GM19455 (cell line): ENCODE data around the gene NDEL1.

ENCODE experiments used
- ATAC-seq: cut with Tn5 transposase; IDR thresholded peaks from one replicate; pipeline ENCODE4 v1.9.1; 2021; ENCODE audit not compliant: unreplicated experiment

Gene NDEL1

DNA sequence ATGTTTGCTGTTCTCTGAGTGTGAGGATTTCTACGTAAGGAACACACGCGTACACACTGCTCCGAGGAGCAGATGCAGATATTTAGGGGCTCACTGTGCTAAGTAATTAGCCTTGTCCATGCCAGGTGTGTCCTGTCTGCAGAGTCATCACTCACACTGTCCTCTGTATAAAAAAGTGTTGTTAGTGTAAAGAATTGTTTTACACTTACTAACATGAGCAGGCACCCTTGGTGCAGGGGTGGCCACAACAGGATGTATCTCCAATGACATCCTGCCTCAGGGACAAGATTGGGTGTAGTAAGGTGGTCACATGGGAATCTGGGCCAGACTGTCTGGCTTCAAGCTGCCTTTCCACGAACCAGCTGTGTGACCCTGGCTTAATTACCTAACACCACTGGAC lies 63.9 kb downstream of the NDEL1 start:
- no peak for ATAC-seq

GRCh38 chr17:8500609-8501008 lies 64.9 kb downstream of the NDEL1 start:
- ATAC-seq: no peak

GRCh38 chr17:8502126-8502525 lies 66.4 kb downstream of the NDEL1 start:
- ATAC-seq: no peak

GRCh38 chr17:8503368-8503767 lies 67.7 kb downstream of the NDEL1 start:
- ATAC-seq: no peak

DNA sequence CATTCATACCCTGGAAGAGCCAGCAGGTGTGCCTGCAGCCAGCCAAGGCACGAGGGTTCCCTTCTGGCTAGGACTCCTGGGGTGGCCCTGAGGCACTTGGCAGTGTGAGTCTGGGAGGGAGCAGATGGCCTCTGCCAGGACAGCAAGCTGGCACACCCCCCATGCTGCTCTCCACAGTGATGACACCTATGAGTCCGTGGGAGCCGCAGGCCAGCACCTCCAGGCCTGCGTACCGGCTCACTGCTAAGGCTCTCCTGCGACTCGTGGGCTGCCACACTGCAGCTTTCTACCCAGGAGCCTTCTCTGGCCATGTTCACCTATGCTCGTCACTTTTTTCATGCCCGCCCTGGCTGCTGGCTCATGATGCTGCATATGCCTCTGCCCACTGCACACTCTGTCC lies 68.1 kb downstream of the NDEL1 start:
- ATAC-seq: no peak

DNA sequence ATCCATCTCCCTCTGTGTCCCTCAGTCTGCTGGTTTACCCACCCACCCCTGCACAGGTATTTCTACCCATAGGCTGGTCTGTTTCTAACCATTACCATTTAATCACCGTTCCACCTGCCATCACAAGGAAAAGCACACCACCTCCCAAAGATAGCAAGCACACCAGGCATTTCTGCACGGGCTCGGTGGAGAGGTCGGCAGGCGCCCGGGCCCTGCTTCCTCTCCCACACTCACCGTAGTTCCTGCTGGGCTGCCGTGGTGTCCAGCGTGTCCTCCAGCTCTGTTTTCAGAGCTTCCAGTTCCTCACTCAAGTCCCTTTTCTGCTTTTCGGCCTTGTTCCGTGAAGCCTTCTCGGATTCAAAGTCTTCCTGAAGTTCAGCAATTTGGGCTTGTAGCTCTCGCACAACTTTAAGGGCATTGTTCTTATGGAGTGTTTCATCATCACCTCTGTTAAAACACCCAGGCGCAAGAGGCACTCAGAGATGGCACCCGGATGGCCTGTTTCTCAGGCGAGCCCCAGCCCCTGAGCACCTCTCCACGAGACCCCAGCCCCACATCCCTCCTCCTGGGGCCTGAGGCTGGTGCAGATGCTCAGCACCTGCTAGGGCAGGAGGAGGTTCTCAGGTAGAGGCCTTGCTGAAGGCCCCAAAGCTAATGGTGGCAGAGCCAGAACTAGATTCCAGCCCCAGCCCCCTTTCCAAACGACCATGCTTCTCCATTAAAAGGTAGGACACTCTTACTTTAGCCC lies 69.0 kb downstream of the NDEL1 start:
- no peak for ATAC-seq

- ATAC-seq: no peak
These were observed 70.5 kb downstream of the NDEL1 start for GRCh38 chr17:8506145-8506544.

DNA sequence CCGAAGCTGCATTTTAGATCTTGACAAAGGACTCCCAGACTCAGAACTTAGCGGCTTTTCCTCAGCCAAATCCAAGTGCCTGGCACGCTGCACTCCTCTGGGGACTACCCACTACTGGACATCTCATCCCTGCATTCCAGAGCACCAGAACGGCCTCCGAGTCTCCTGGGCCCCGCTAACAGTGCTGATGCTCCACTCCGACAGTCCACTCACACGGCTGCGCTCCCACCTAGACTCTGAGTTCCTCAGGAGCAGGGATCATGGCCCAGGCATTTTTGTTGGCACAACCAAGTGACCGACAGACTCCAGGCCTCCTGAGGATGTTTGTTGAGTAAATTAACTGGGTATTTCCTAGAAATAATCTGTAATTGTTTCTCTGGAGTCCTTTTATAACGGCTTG lies 79.1 kb downstream of the NDEL1 start:
- no peak for ATAC-seq
